Measurements from ENCODE around the gene LMAN1. TPM values are rescaled to one million over a fixed set of nuclear protein-coding genes. Genes with fewer than 3 reads are reported as not detected.

LMAN1 gene
- total and polyA plus RNA-seq, 2 donors (not counting 3 experiments of a cell fraction or from before 2014, with no cell fraction given) = 43.8 to 92.5 TPM

GRCh38 chr18:59340817-59341216, 18.2 kb downstream of the LMAN1 start:
- H3K4me2 ChIP-seq (ENCODE audit: insufficient read depth, low read length) = no peak overlapping the region
- H3K36me3 ChIP-seq (ENCODE audit: control insufficient read depth in 2 of 2, extremely low read depth in 1 of 2, insufficient read depth in 2 of 2, low read length in 2 of 2) = peaks cover 17 to 19% of the 10 kb centered on the region in 2 experiments
- no peaks in the 10 kb centered on the region for H3K4me1 ChIP-seq (ENCODE audit: control insufficient read depth, extremely low read depth, insufficient read depth, low read length)
- H3K27ac ChIP-seq (ENCODE audit: insufficient read depth, low read depth, low read length) = no peak overlapping the region
- H4K20me1 ChIP-seq (replicated peaks; ENCODE audit: control insufficient read depth, extremely low read depth, insufficient read depth, low read length) = peaks cover 2% of the 10 kb centered on the region
- no peak overlapping the region for H2AFZ ChIP-seq (ENCODE audit: low read depth, low read length)
- ChIA-PET POLR2A (no interaction called here), CTCF (no interaction called here)
- peaks cover 40% of the 10 kb centered on the region for H3K79me2 ChIP-seq (ENCODE audit: control insufficient read depth, insufficient read depth, low read length)
- TF ChIP-seq JUN (IDR thresholded peaks at IDR 0.05; ENCODE audit: borderline replicate concordance, insufficient read depth, insufficient read length, low read depth) (no peak), CTCF (IDR thresholded peaks at IDR 0.05; ENCODE audit: extremely low read depth in 1 of 2, insufficient read depth in 1 of 2, low read depth in 1 of 2, low read length in 2 of 2) (no peak), GATA2 (IDR thresholded peaks at IDR 0.05; ENCODE audit: insufficient read depth, insufficient read length, low read depth, low read length) (no peak), POLR2A (IDR thresholded peaks at IDR 0.05; ENCODE audit: low read depth, low read length) (no peak), POLR2AphosphoS5 (IDR thresholded peaks at IDR 0.05; ENCODE audit: insufficient read depth, low read depth, low read length) (no peak), FOS (IDR thresholded peaks at IDR 0.05; ENCODE audit: borderline replicate concordance, insufficient read depth, low read length) (no peak), MYC (IDR thresholded peaks at IDR 0.05; ENCODE audit: low read depth, low read length) (no peak), EZH2 (IDR thresholded peaks at IDR 0.05; ENCODE audit: borderline replicate concordance, low read depth, low read length, severe bottlenecking) (no peak), MAX (IDR thresholded peaks at IDR 0.05; ENCODE audit: insufficient read depth, insufficient read length) (no peak)
- no peak for DNase-seq (ENCODE audit: low read depth, low spot score)
- no peaks in the 10 kb centered on the region for H3K9me3 ChIP-seq (replicated peaks; ENCODE audit: control insufficient read depth, insufficient read depth, low read length)
- dilution Hi-C loops (cut with MboI; ENCODE audit: extremely low pct_ligation_motif_present, low sequenced_read_pairs) = no loop called here
- BruUV-seq (replicated peaks) = no TSS peak
- H3K27me3 ChIP-seq (ENCODE audit: control insufficient read depth in 2 of 2, insufficient read depth in 2 of 2, low read length in 2 of 2) = no peaks in the 10 kb centered on the region
- no peak for FAIRE-seq
- intact Hi-C loops (cut with micrococcal nuclease) = no loop called here
- no peak overlapping the region for H3K4me3 ChIP-seq (replicated peaks in 1 of 3; ENCODE audit: insufficient read depth in 1 of 3, low read depth in 1 of 3, low read length in 3 of 3)
- H3K9ac ChIP-seq (replicated peaks; ENCODE audit: extremely low read depth, insufficient read depth, low read length) = no peak overlapping the region
- no peaks in the 10 kb centered on the region for H3K9me1 ChIP-seq (replicated peaks; ENCODE audit: control insufficient read depth, extremely low read depth, insufficient read depth, low read length)

Measured in endothelial cell of umbilical vein (primary cell).